Uterus (tissue), 4 donors: Measurements from ENCODE around the gene STKLD1. TPM values are rescaled to one million over a fixed set of nuclear protein-coding genes. Genes with fewer than 3 reads are reported as not detected.

Source experiments
- DNase-seq, 2 donors: peaks; one replicate each; pipeline ENCODE4 v3.0.0-alpha.2; 2019 to 2020
- H3K27ac ChIP-seq, 2 donors: fragments of 200-600 bp; sonication (generic); 1 replicate in 1 of 2; 2 replicates in 1 of 2; pipeline ENCODE4 v1.5.1; 2016 to 2018
- H3K27me3 ChIP-seq, 2 donors: fragments of 200-600 bp; sonication (generic); one replicate each; pipeline ENCODE4 v1.5.1; 2018 to 2019; ENCODE audit warnings: control low read depth in 1 of 2
- H3K36me3 ChIP-seq, 2 donors: fragments of 200-600 bp; sonication (generic); one replicate each; pipeline ENCODE4 v1.5.1; 2019; ENCODE audit warnings: control low read depth in 1 of 2
- H3K4me1 ChIP-seq, 2 donors: fragments of 200-600 bp; sonication (generic); one replicate each; pipeline ENCODE4 v1.5.1; 2018 to 2019; ENCODE audit warnings: control low read depth in 1 of 2
- H3K4me3 ChIP-seq, 2 donors: fragments of 200-600 bp; sonication (generic); 1 replicate in 1 of 2; 2 replicates in 1 of 2; pipeline ENCODE4 v1.5.1; 2018 to 2019; ENCODE audit warnings: mild to moderate bottlenecking in 1 of 2
- H3K9me3 ChIP-seq, 2 donors: fragments of 200-600 bp; sonication (generic); one replicate each; pipeline ENCODE4 v1.5.1; 2019; ENCODE audit warnings: control low read depth in 1 of 2
- POLR2A ChIP-seq, 2 donors: fragments of 450-650 bp; IDR thresholded peaks; one replicate each; pipeline ENCODE4 v1.6.1; 2016; ENCODE audit warnings: antibody characterized with exemption in 2 of 2, mild to moderate bottlenecking in 1 of 2, moderate library complexity in 1 of 2
- intact Hi-C: fragments of 100-400 bp; cut with DNase I; formaldehyde crosslinking; loops from one replicate; pipeline ENCODE4 v1.15.1; 2023; ENCODE audit warnings: low total_unique reads
- total RNA-seq, 4 donors: library from RNA; depleted of rRNA in 3 of 4; stranded (reverse); fragments of >200 nt in 3 of 4; gene quantifications; one replicate each; pipeline versions ENCODE4 v1.1.0 to v1.2.4, GENCODE V29; 2014 to 2023
- TF ChIP-seq, protein P1 (sequence below), 4 experiments: fragments of 200-600 bp in 2 of 4; fragments of 450-650 bp in 2 of 4; sonication (generic) in 2 of 4; IDR thresholded peaks; one replicate each; pipeline ENCODE4 v1.5.1; 2016 to 2019; ENCODE audit warnings: antibody characterized with exemption in 4 of 4, mild to moderate bottlenecking in 2 of 4, moderate library complexity in 1 of 4
- donor health status: DM: yes; HTN: yes; CAD: no.

Gene STKLD1
- total RNA-seq, 4 donors from 2014 or later = 0.88 to 1.7 (median 1.5) TPM; not detected in 1

- intact Hi-C loops = no loop called here
- no peaks in the 10 kb centered on the region for H3K36me3 ChIP-seq
- DNase-seq = no peak
- H3K27ac ChIP-seq = no peak overlapping the region
- no peaks in the 10 kb centered on the region for H3K9me3 ChIP-seq
- H3K27me3 ChIP-seq = no peaks in the 10 kb centered on the region
- TF ChIP-seq, protein P1, sequence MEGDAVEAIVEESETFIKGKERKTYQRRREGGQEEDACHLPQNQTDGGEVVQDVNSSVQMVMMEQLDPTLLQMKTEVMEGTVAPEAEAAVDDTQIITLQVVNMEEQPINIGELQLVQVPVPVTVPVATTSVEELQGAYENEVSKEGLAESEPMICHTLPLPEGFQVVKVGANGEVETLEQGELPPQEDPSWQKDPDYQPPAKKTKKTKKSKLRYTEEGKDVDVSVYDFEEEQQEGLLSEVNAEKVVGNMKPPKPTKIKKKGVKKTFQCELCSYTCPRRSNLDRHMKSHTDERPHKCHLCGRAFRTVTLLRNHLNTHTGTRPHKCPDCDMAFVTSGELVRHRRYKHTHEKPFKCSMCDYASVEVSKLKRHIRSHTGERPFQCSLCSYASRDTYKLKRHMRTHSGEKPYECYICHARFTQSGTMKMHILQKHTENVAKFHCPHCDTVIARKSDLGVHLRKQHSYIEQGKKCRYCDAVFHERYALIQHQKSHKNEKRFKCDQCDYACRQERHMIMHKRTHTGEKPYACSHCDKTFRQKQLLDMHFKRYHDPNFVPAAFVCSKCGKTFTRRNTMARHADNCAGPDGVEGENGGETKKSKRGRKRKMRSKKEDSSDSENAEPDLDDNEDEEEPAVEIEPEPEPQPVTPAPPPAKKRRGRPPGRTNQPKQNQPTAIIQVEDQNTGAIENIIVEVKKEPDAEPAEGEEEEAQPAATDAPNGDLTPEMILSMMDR (IDR thresholded peaks at IDR 0.05) = no peak
- TF ChIP-seq POLR2A (IDR thresholded peaks at IDR 0.05) = no peak
- no peak overlapping the region for H3K4me3 ChIP-seq
- peaks cover 0 to 4% of the 10 kb centered on the region in 2 donors for H3K4me1 ChIP-seq
These were observed 13.7 kb upstream of the STKLD1 start for GRCh38 chr9:133362359-133363044.

- peaks cover 0 to 34% of the 10 kb centered on the region in 2 donors for H3K4me1 ChIP-seq
- intact Hi-C loops = no loop called here
These were observed 9.7 kb upstream of the STKLD1 start for GRCh38 chr9:133366435-133366834.

DNA sequence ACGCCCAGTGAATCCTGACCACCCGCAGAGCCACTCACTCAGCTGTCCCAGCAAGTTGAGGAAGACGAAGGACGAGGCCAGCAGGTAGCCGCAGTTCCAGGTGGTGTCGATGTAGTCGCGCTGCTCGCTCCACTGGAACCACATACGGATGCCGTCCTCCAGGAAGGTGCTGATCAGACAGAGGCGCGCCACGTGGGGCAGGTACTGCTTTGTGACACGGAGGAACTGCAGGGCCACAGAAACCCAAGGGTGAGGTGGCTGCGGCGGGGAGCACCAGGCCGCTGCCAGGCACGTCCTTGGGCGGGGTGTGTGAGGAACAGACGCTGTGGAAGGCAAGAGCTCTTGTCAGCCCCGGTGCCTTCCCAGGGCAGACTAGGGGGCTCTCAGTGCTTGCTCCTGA, 8.9 kb upstream of the STKLD1 start:
- H3K36me3 ChIP-seq = no peaks in the 10 kb centered on the region
- TF ChIP-seq, protein P1 (IDR thresholded peaks at IDR 0.05) = no peak
- TF ChIP-seq POLR2A (IDR thresholded peaks at IDR 0.05) = no peak
- peaks cover 7 to 42% of the 10 kb centered on the region in 2 donors for H3K4me1 ChIP-seq
- H3K27ac ChIP-seq = no peak overlapping the region
- intact Hi-C loops = no loop called here
- no peak for DNase-seq
- no peak overlapping the region for H3K4me3 ChIP-seq
- H3K9me3 ChIP-seq = no peaks in the 10 kb centered on the region
- H3K27me3 ChIP-seq = no peaks in the 10 kb centered on the region

More at GRCh38 chr9:133366435-133366834, 9.7 kb upstream of the STKLD1 start:
- Histone ChIP-seq H3K9me3 (no peaks in the 10 kb centered on the region), H3K4me3 (no peak overlapping the region), H3K36me3 (no peaks in the 10 kb centered on the region), H3K27ac (no peak overlapping the region), H3K27me3 (no peaks in the 10 kb centered on the region)
- DNase-seq = no peak
- no peak for TF ChIP-seq POLR2A (IDR thresholded peaks at IDR 0.05)
- TF ChIP-seq, protein P1 (IDR thresholded peaks at IDR 0.05) = no peak

DNA sequence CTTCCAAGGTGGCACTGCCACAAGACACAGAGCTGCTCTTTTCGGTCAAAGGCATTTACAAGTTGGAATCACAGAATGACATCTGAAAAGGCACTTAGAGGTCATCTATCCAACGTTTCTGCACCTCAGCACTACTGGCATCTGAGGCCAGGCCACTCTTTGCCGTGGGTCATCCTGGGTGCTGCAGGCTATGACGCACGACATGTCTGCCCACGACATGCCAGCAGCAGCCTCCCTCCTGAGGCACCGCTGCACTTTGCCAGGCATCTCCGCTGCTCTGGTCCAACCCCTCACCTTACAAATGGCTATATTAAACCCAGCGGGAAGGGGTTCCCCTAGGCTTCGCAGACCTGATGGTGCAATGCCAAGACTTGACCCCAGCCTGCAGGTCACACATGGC, 8.4 kb upstream of the STKLD1 start:
- peaks cover 8 to 48% of the 10 kb centered on the region in 2 donors for H3K4me1 ChIP-seq
- no peaks in the 10 kb centered on the region for H3K36me3 ChIP-seq

GRCh38 chr9:133368249-133368881, 7.8 kb upstream of the STKLD1 start:
- peaks cover 14 to 52% of the 10 kb centered on the region in 2 donors for H3K4me1 ChIP-seq

More for the DNA sequence above, 8.4 kb upstream of the STKLD1 start:
- DNase-seq = no peak
- Histone ChIP-seq H3K4me3 (no peak overlapping the region), H3K27ac (no peak overlapping the region), H3K27me3 (no peaks in the 10 kb centered on the region), H3K9me3 (no peaks in the 10 kb centered on the region)
- TF ChIP-seq, protein P1 (IDR thresholded peaks at IDR 0.05) = no peak
- intact Hi-C loops = no loop called here

More at GRCh38 chr9:133368249-133368881, 7.8 kb upstream of the STKLD1 start:
- Histone ChIP-seq H3K27ac (no peak overlapping the region), H3K27me3 (no peaks in the 10 kb centered on the region), H3K4me3 (no peak overlapping the region), H3K9me3 (no peaks in the 10 kb centered on the region), H3K36me3 (no peaks in the 10 kb centered on the region)
- DNase-seq = no peak
- TF ChIP-seq POLR2A (IDR thresholded peaks at IDR 0.05) = no peak
- TF ChIP-seq, protein P1 (IDR thresholded peaks at IDR 0.05) = no peak
- intact Hi-C loops = no loop called here
